ENCODE measurements around the gene NUDT12.

DNA sequence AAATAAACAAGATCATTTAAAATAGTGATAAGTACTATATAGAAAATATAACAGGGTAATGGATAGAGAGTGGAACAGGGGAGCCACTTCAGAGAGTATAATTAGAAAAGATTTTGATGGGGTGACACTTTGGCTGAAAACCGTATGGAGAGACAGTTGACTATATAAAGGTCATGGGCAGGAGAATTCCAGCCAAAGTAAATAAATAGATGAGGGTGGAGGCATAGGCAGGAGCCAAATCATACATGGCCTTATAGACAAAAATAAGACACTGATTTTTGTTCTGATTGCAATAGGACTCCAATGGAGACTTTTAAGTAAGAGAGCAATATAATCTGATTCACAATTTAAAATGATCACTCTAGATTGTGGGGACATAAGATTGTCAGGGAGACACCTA is 37.5 kb upstream of the NUDT12 start:
- TF ChIP-seq EP300 (IDR thresholded peaks at IDR 0.05) (no peak), POLR2AphosphoS5 (IDR thresholded peaks at IDR 0.05) (no peak), POLR2A (IDR thresholded peaks at IDR 0.05) (no peak)
